Naive thymus-derived CD4-positive, alpha-beta T cell (primary cell): ENCODE data around the gene NID1. TPM values are rescaled to one million over a fixed set of nuclear protein-coding genes. Genes with fewer than 3 reads are reported as not detected.
A peak's percentile ranks its signal among the peaks of the same experiment; 100 is the strongest.

Source experiments
- ATAC-seq: fragments of 150-1000 bp; cut with Tn5 transposase; 2 replicates; pipeline ENCODE4 v1.10.0; 2021; ENCODE audit warnings: mild to moderate bottlenecking, moderate library complexity
- CTCF ChIA-PET: fragments of 350-600 bp; sonication (Branson Sonifier 250); formaldehyde crosslinking; loops from one replicate; lab custom pipeline; 2021; ENCODE audit warnings: antibody characterized with exemption; lab: Charles Lee
- POLR2A ChIA-PET: fragments of 350-600 bp; sonication (Branson Sonifier 250); formaldehyde crosslinking; loops from one replicate; lab custom pipeline; 2021; ENCODE audit warnings: antibody characterized with exemption, inconsistent platforms; lab: Charles Lee
- DNase-seq, 9 donors: peaks; one replicate each; pipeline versions ENCODE4 v3.0.0 to v3.0.0-alpha.2; 2020 to 2022; ENCODE audit warnings: mixed read lengths in 1 of 9
- H3K27ac ChIP-seq: one replicate; pipeline ENCODE4 v1.7.0; 2013; ENCODE audit warnings: mild to moderate bottlenecking, low read depth, low read length, moderate library complexity
- H3K27me3 ChIP-seq, 2 donors: one replicate each; pipeline ENCODE4 v1.7.0; 2013; ENCODE audit warnings: low read length in 2 of 2, mild to moderate bottlenecking in 2 of 2, moderate library complexity in 2 of 2; ENCODE audit not compliant: control insufficient read depth in 2 of 2, insufficient read depth in 2 of 2
- H3K36me3 ChIP-seq, 3 experiments: 1 replicate in 2 of 3; 2 replicates in 1 of 3; pipeline ENCODE4 v1.7.0; 2013; ENCODE audit warnings: low read length in 3 of 3, mild to moderate bottlenecking in 3 of 3, moderate library complexity in 1 of 3; ENCODE audit not compliant: insufficient read depth in 3 of 3, control insufficient read depth in 2 of 3
- H3K4me1 ChIP-seq, 2 donors: one replicate each; pipeline ENCODE4 v1.7.0; 2013; ENCODE audit warnings: low read length in 2 of 2, mild to moderate bottlenecking in 2 of 2, moderate library complexity in 1 of 2; ENCODE audit not compliant: control insufficient read depth in 2 of 2, insufficient read depth in 2 of 2
- H3K4me3 ChIP-seq: 2 replicates; pipeline ENCODE4 v1.7.0; 2013; ENCODE audit warnings: mild to moderate bottlenecking, low read length
- H3K9me3 ChIP-seq, 3 experiments: 1 replicate in 2 of 3; 2 replicates in 1 of 3; pipeline ENCODE4 v1.7.0; 2013; ENCODE audit warnings: low read length in 3 of 3; ENCODE audit not compliant: control insufficient read depth in 2 of 3
- H3K27ac Mint-ChIP-seq, 9 donors: one replicate each; pipeline ENCODE4 v1.8.0; 2020 to 2022; ENCODE audit warnings: mixed read lengths in 9 of 9, mild to moderate bottlenecking in 8 of 9, moderate library complexity in 5 of 9, inconsistent platforms in 2 of 9
- H3K27me3 Mint-ChIP-seq, 5 donors: one replicate each; pipeline ENCODE4 v1.8.0; 2021 to 2022; ENCODE audit warnings: mixed read lengths in 5 of 5, mild to moderate bottlenecking in 1 of 5
- H3K36me3 Mint-ChIP-seq, 5 donors: one replicate each; pipeline ENCODE4 v1.8.0; 2020 to 2022; ENCODE audit warnings: mixed read lengths in 5 of 5, mild to moderate bottlenecking in 3 of 5, inconsistent platforms in 1 of 5
- H3K4me1 Mint-ChIP-seq, 7 donors: one replicate each; pipeline ENCODE4 v1.8.0; 2020 to 2022; ENCODE audit warnings: mixed read lengths in 7 of 7, mild to moderate bottlenecking in 3 of 7, inconsistent platforms in 1 of 7
- H3K4me3 Mint-ChIP-seq, 10 donors: one replicate each; pipeline ENCODE4 v1.8.0; 2020 to 2022; ENCODE audit warnings: mild to moderate bottlenecking in 10 of 10, mixed read lengths in 10 of 10, moderate library complexity in 6 of 10, inconsistent platforms in 2 of 10
- H3K9me3 Mint-ChIP-seq, 11 donors: one replicate each; pipeline ENCODE4 v1.8.0; 2020 to 2022; ENCODE audit warnings: mixed read lengths in 11 of 11, mild to moderate bottlenecking in 4 of 11, inconsistent platforms in 1 of 11, moderate library complexity in 1 of 11
- intact Hi-C, 2 donors: fragments of 100-400 bp; cut with micrococcal nuclease; formaldehyde crosslinking; loops; one replicate each; pipeline ENCODE4 v1.15.1; 2023
- polyA plus RNA-seq, 2 donors: library from polyadenylated mRNA; unstranded; fragments of 300-500 nt; fragmentation: Illumina TruSeq; gene quantifications; one replicate each; pipeline ENCODE4 v1.2.3, GENCODE V29; 2021
- total RNA-seq, 6 experiments: library from RNA in 5 of 6; stranded (reverse) in 5 of 6; gene quantifications; 1 replicate in 5 of 6; 2 replicates in 1 of 6; pipeline ENCODE4 v1.2.3 and lab custom pipeline; 2021 to 2026

The NID1 gene
- total and polyA plus RNA-seq, 7 experiments from 2014 or later = 0.11 to 6.2 (median 0.22) TPM; not detected in 2

- no peak overlapping the region for H3K27ac ChIP-seq
- no peaks in the 10 kb centered on the region for H3K36me3 ChIP-seq
- Mint-ChIP-seq H3K4me1 (no peaks in the 10 kb centered on the region), H3K27me3 (peaks cover 0 to 11% (median 0%) of the 10 kb centered on the region in 5 donors), H3K4me3 (no peak overlapping the region), H3K27ac (no peak overlapping the region), H3K36me3 (no peaks in the 10 kb centered on the region), H3K9me3 (no peaks in the 10 kb centered on the region)
- no peak overlapping the region for H3K4me3 ChIP-seq
- ChIA-PET CTCF (no interaction called here), POLR2A (no interaction called here)
- DNase-seq (no peak), ATAC-seq (no peak)
- H3K4me1 ChIP-seq = no peaks in the 10 kb centered on the region
- intact Hi-C loops = no loop called here
- no peaks in the 10 kb centered on the region for H3K9me3 ChIP-seq
- H3K27me3 ChIP-seq = no peaks in the 10 kb centered on the region
Observed at GRCh38 chr1:236033336-236033735, 31.6 kb downstream of the NID1 start.

- no peaks in the 10 kb centered on the region for H3K36me3 ChIP-seq
- ATAC-seq = no peak
- no peaks in the 10 kb centered on the region for H3K9me3 Mint-ChIP-seq
- no peak overlapping the region for H3K27ac ChIP-seq
- intact Hi-C loops = no loop called here
- H3K4me1 ChIP-seq = peaks cover 4 to 10% of the 10 kb centered on the region in 2 donors
- ChIA-PET POLR2A (interaction anchor here (0.7 kb wide), 1 partner anchor 17 kb away, joined by 3 read pairs; no protein-coding TSS in a partner anchor), CTCF (no interaction called here)
- no peak overlapping the region for H3K4me3 Mint-ChIP-seq
- H3K27me3 Mint-ChIP-seq = peaks cover 0 to 1% (median 0%) of the 10 kb centered on the region in 5 donors
- peaks cover 8 to 18% (median 15%) of the 10 kb centered on the region in 7 donors for H3K4me1 Mint-ChIP-seq
- no peak for DNase-seq
- no peak overlapping the region for H3K4me3 ChIP-seq
- H3K27me3 ChIP-seq = no peaks in the 10 kb centered on the region
- no peaks in the 10 kb centered on the region for H3K9me3 ChIP-seq
- no peak overlapping the region for H3K27ac Mint-ChIP-seq
- no peaks in the 10 kb centered on the region for H3K36me3 Mint-ChIP-seq
Observed at GRCh38 chr1:236030534-236030933, 34.4 kb downstream of the NID1 start.

- ChIA-PET POLR2A (no interaction called here), CTCF (no interaction called here)
- DNase-seq (no peak), ATAC-seq (no peak)
- no peak overlapping the region for H3K27ac Mint-ChIP-seq
- Histone ChIP-seq H3K27ac (no peak overlapping the region), H3K27me3 (no peaks in the 10 kb centered on the region), H3K4me3 (no peak overlapping the region), H3K4me1 (peaks cover 4 to 10% of the 10 kb centered on the region in 2 donors), H3K9me3 (no peaks in the 10 kb centered on the region), H3K36me3 (no peaks in the 10 kb centered on the region)
- no peaks in the 10 kb centered on the region for H3K36me3 Mint-ChIP-seq
- intact Hi-C loops = no loop called here
- no peak overlapping the region for H3K4me3 Mint-ChIP-seq
- H3K9me3 Mint-ChIP-seq = no peaks in the 10 kb centered on the region
- no peaks in the 10 kb centered on the region for H3K27me3 Mint-ChIP-seq
- peaks cover 8 to 18% (median 15%) of the 10 kb centered on the region in 7 donors for H3K4me1 Mint-ChIP-seq
Observed at GRCh38 chr1:236029428-236029940, 35.4 kb downstream of the NID1 start.

- Mint-ChIP-seq H3K4me3 (peak overlapping the region in 3 of 10 donors; percentile 12 to 49 (median 29)), H3K9me3 (no peaks in the 10 kb centered on the region), H3K4me1 (peaks cover 8 to 18% (median 15%) of the 10 kb centered on the region in 7 donors), H3K27me3 (no peaks in the 10 kb centered on the region), H3K36me3 (no peaks in the 10 kb centered on the region), H3K27ac (peak overlapping the region in 4 of 9 donors; percentile 16 to 59 (median 48))
- Histone ChIP-seq H3K9me3 (no peaks in the 10 kb centered on the region), H3K36me3 (no peaks in the 10 kb centered on the region), H3K27me3 (no peaks in the 10 kb centered on the region), H3K27ac (no peak overlapping the region), H3K4me3 (no peak overlapping the region), H3K4me1 (peaks cover 4 to 10% of the 10 kb centered on the region in 2 donors)
- ATAC-seq (no peak), DNase-seq (peak in 4 of 9 donors; percentile 5 to 14 (median 9))
- ChIA-PET CTCF (no interaction called here), POLR2A (no interaction called here)
- intact Hi-C loops = loop anchor here in 1 of 2 donors (1.0 kb wide), 1 partner anchor 28 kb away; no protein-coding TSS in a partner anchor
Observed at GRCh38 chr1:236027104-236027503, 37.8 kb downstream of the NID1 start.

GRCh38 chr1:236025836-236026235, 39.1 kb downstream of the NID1 start:
- ATAC-seq (no peak), DNase-seq (no peak)
- Mint-ChIP-seq H3K27ac (peak overlapping the region in 3 of 9 donors; percentile 42 to 57 (median 45)), H3K4me3 (no peak overlapping the region), H3K9me3 (no peaks in the 10 kb centered on the region), H3K27me3 (peaks cover 0 to under 1% (median 0%) of the 10 kb centered on the region in 5 donors), H3K36me3 (no peaks in the 10 kb centered on the region), H3K4me1 (peaks cover 8 to 18% (median 15%) of the 10 kb centered on the region in 7 donors)
- POLR2A ChIA-PET = no interaction called here
- intact Hi-C loops = no loop called here
- CTCF ChIA-PET = no interaction called here
- Histone ChIP-seq H3K9me3 (no peaks in the 10 kb centered on the region), H3K4me3 (no peak overlapping the region), H3K27me3 (no peaks in the 10 kb centered on the region), H3K27ac (no peak overlapping the region), H3K36me3 (no peaks in the 10 kb centered on the region), H3K4me1 (peaks cover 4 to 10% of the 10 kb centered on the region in 2 donors)

GRCh38 chr1:236024641-236025040, 40.2 kb downstream of the NID1 start:
- ChIA-PET CTCF (no interaction called here), POLR2A (no interaction called here)
- Mint-ChIP-seq H3K4me3 (no peak overlapping the region), H3K36me3 (no peaks in the 10 kb centered on the region), H3K9me3 (no peaks in the 10 kb centered on the region), H3K27me3 (peaks cover 0 to 8% (median 0%) of the 10 kb centered on the region in 5 donors), H3K4me1 (peaks cover 8 to 18% (median 15%) of the 10 kb centered on the region in 7 donors), H3K27ac (peak overlapping the region in 1 of 9 donors; percentile 42)
- no peaks in the 10 kb centered on the region for H3K9me3 ChIP-seq
- DNase-seq = no peak
- H3K4me1 ChIP-seq = peaks cover 4 to 10% of the 10 kb centered on the region in 2 donors
- H3K27me3 ChIP-seq = no peaks in the 10 kb centered on the region
- intact Hi-C loops = no loop called here
- no peak for ATAC-seq
- no peak overlapping the region for H3K27ac ChIP-seq
- no peaks in the 10 kb centered on the region for H3K36me3 ChIP-seq
- no peak overlapping the region for H3K4me3 ChIP-seq
